Cardiac muscle cell (in vitro differentiated cells and primary cell): ENCODE data around the gene SLC28A3. TPM values are rescaled to one million over a fixed set of nuclear protein-coding genes. Genes with fewer than 3 reads are reported as not detected.
A peak's percentile ranks its signal among the peaks of the same experiment; 100 is the strongest.

Experiments used
- DNase-seq, 2 donors: peaks; one replicate each; pipeline versions ENCODE4 v3.0.0 to v3.0.0-alpha.2; 2010 to 2017; ENCODE audit warnings: low read depth in 1 of 2, low spot score in 1 of 2
- H3K27ac ChIP-seq: fragments of 200-600 bp; sonication (generic); 2 replicates; pipeline ENCODE4 v1.5.1; 2016
- H3K27me3 ChIP-seq: fragments of 200-600 bp; sonication (generic); 2 replicates; pipeline ENCODE4 v1.6.0; 2016; ENCODE audit warnings: control low read depth
- H3K36me3 ChIP-seq: fragments of 200-600 bp; sonication (generic); 2 replicates; pipeline ENCODE4 v1.5.1; 2016; ENCODE audit warnings: control low read depth
- H3K4me1 ChIP-seq: fragments of 200-600 bp; sonication (generic); 2 replicates; pipeline ENCODE4 v1.8.1; 2017; ENCODE audit warnings: low read depth, mild to moderate bottlenecking, mixed run types
- H3K4me3 ChIP-seq: fragments of 200-600 bp; sonication (generic); 2 replicates; pipeline ENCODE4 v1.5.1; 2016; ENCODE audit warnings: mild to moderate bottlenecking
- H3K9me3 ChIP-seq: fragments of 200-600 bp; sonication (generic); 2 replicates; pipeline ENCODE4 v1.5.1; 2017; ENCODE audit warnings: low read depth, mild to moderate bottlenecking, control low read depth
- CTCF ChIP-seq: IDR thresholded peaks from 2 replicates; pipeline ENCODE4 v1.5.1; 2012; ENCODE audit warnings: low read depth, mild to moderate bottlenecking, low read length
- polyA plus RNA-seq: library from polyadenylated mRNA; unstranded; fragments of >200 nt; fragmentation: Nextera tagmentation; extraction: Ambion mirVana; gene quantifications from 2 replicates; pipeline ENCODE4 v1.2.1, GENCODE V29; 2016
- total RNA-seq: library from RNA; depleted of rRNA; stranded (reverse); fragments of >200 nt; gene quantifications from 2 replicates; pipeline ENCODE4 v1.2.3, GENCODE V29; 2016

Gene SLC28A3
- total and polyA plus RNA-seq, 2 experiments from 2014 or later = 0.70 to 1.5 TPM

GRCh38 chr9:84297162-84297821 lies 43.3 kb downstream of the SLC28A3 start:
- H3K36me3 ChIP-seq = no peaks in the 10 kb centered on the region
- peak in 1 of 2 donors; percentile 27 for DNase-seq
- no peaks in the 10 kb centered on the region for H3K27me3 ChIP-seq
- TF ChIP-seq CTCF = no peak
- H3K27ac ChIP-seq = no peak overlapping the region
- H3K4me1 ChIP-seq = no peaks in the 10 kb centered on the region
- no peak overlapping the region for H3K4me3 ChIP-seq
- no peaks in the 10 kb centered on the region for H3K9me3 ChIP-seq

- H3K4me1 ChIP-seq = no peaks in the 10 kb centered on the region
- H3K27ac ChIP-seq = no peak overlapping the region
- TF ChIP-seq CTCF = no peak
- DNase-seq = peak in 1 of 2 donors; percentile 50
- no peaks in the 10 kb centered on the region for H3K9me3 ChIP-seq
- no peaks in the 10 kb centered on the region for H3K27me3 ChIP-seq
- H3K36me3 ChIP-seq = no peaks in the 10 kb centered on the region
- H3K4me3 ChIP-seq = no peak overlapping the region
Observed at GRCh38 chr9:84296146-84296843, 44.3 kb downstream of the SLC28A3 start.

GRCh38 chr9:84294241-84294950 lies 46.2 kb downstream of the SLC28A3 start:
- no peak for TF ChIP-seq CTCF
- Histone ChIP-seq H3K4me3 (no peak overlapping the region), H3K27me3 (no peaks in the 10 kb centered on the region), H3K27ac (no peak overlapping the region), H3K36me3 (no peaks in the 10 kb centered on the region), H3K4me1 (no peaks in the 10 kb centered on the region), H3K9me3 (no peaks in the 10 kb centered on the region)
- DNase-seq = no peak

GRCh38 chr9:84293001-84293798 lies 47.4 kb downstream of the SLC28A3 start:
- no peak for DNase-seq
- Histone ChIP-seq H3K27me3 (no peaks in the 10 kb centered on the region), H3K27ac (no peak overlapping the region), H3K9me3 (no peaks in the 10 kb centered on the region), H3K4me3 (no peak overlapping the region), H3K36me3 (no peaks in the 10 kb centered on the region), H3K4me1 (no peaks in the 10 kb centered on the region)
- no peak for TF ChIP-seq CTCF

GRCh38 chr9:84285381-84285780 lies 55.2 kb downstream of the SLC28A3 start:
- TF ChIP-seq CTCF = no peak
- DNase-seq = no peak
- Histone ChIP-seq H3K4me1 (no peaks in the 10 kb centered on the region), H3K27me3 (no peaks in the 10 kb centered on the region), H3K36me3 (no peaks in the 10 kb centered on the region), H3K4me3 (no peak overlapping the region), H3K27ac (no peak overlapping the region), H3K9me3 (no peaks in the 10 kb centered on the region)
